ENCODE results near the gene BCHE.

Gene BCHE

GRCh38 chr3:165748094-165748493 lies 89.1 kb downstream of the BCHE start:
- DNase-seq = no peak

GRCh38 chr3:165746874-165747273 lies 90.3 kb downstream of the BCHE start:
- DNase-seq = no peak

- no peak for DNase-seq
Observed at GRCh38 chr3:165744025-165744424, 93.2 kb downstream of the BCHE start.

- no peak for DNase-seq
Observed at GRCh38 chr3:165742351-165742750, 94.9 kb downstream of the BCHE start.

- no peak for DNase-seq
Observed at GRCh38 chr3:165729756-165730155, 107.5 kb downstream of the BCHE start.

GRCh38 chr3:165728924-165729323 lies 108.3 kb downstream of the BCHE start:
- no peak for DNase-seq

GRCh38 chr3:165725296-165725695 lies 111.9 kb downstream of the BCHE start:
- DNase-seq = no peak
